K562 (cell line): ENCODE measurements around the gene ZNF780A. TPM values are rescaled to one million over a fixed set of nuclear protein-coding genes. Genes with fewer than 3 reads are reported as not detected.
A peak's percentile ranks its signal among the peaks of the same experiment; 100 is the strongest.

Experiments used
- CHAMP1 ChIP-seq: fragments of 450-650 bp; IDR thresholded peaks from 2 replicates; pipeline ENCODE4 v1.6.1; 2016; ENCODE audit warnings: mild to moderate bottlenecking
- HDAC6 ChIP-seq: IDR thresholded peaks from 2 replicates; pipeline ENCODE4 v1.6.1; 2012; ENCODE audit warnings: low read depth, mild to moderate bottlenecking, control low read depth, inconsistent platforms, low read length, moderate library complexity
- HNRNPK ChIP-seq: fragments of 200-400 bp; formaldehyde crosslinking; IDR thresholded peaks from one replicate; pipeline ENCODE4 v1.6.1; 2018; ENCODE audit warnings: mild to moderate bottlenecking, low read depth, low read length; ENCODE audit not compliant: poor library complexity, severe bottlenecking
- MAFF ChIP-seq: IDR thresholded peaks from 2 replicates; pipeline ENCODE4 v1.6.1; 2012; ENCODE audit warnings: low read length, improper control_type of control experiment
- MGA ChIP-seq: fragments of 450-650 bp; IDR thresholded peaks from 2 replicates; pipeline ENCODE4 v1.6.1; 2016; ENCODE audit warnings: mild to moderate bottlenecking, moderate library complexity
- NR2C1 ChIP-seq, 2 experiments: fragments of 450-650 bp; IDR thresholded peaks; 2 replicates each; pipeline ENCODE4 v1.6.1; 2017; ENCODE audit warnings: mild to moderate bottlenecking in 2 of 2, antibody characterized with exemption in 1 of 2, inconsistent platforms in 1 of 2, missing compliant biosample characterization in 1 of 2, missing genetic modification characterization in 1 of 2
- ZSCAN32 ChIP-seq: fragments of 450-650 bp; formaldehyde crosslinking; IDR thresholded peaks from 2 replicates; pipeline ENCODE4 v1.4.0; 2020; ENCODE audit warnings: mild to moderate bottlenecking, moderate library complexity
- polyA plus RNA-seq, 8 experiments: library from polyadenylated mRNA; depleted of rRNA in 4 of 8; stranded (reverse) in 5 of 8; unstranded in 3 of 8; fragments of >200 nt; fragmentation: Nextera tagmentation in 2 of 8; fragmentation: Illumina TruSeq in 1 of 8; extraction: Ambion mirVana in 2 of 8; extraction: Trizol in 1 of 8; gene quantifications; 2 replicates each; pipeline versions ENCODE4 v1.2.1 to v1.2.3, GENCODE V29; 2011 to 2014; ENCODE audit warnings: inconsistent platforms in 1 of 8, missing spikeins in 1 of 8
- total RNA-seq, 7 experiments: library from RNA; depleted of rRNA in 6 of 7; stranded (reverse); fragments of >200 nt in 6 of 7; fragmentation: Illumina TruSeq in 2 of 7; extraction: Trizol in 2 of 7; gene quantifications; 2 replicates each; pipeline versions ENCODE4 v1.2.1 to v1.2.3, GENCODE V29; 2011 to 2021; ENCODE audit warnings: low replicate concordance in 1 of 7

ZNF780A gene
- total and polyA plus RNA-seq, 9 of the 15 experiments (the other 6 are each of a cell fraction or from before 2014, with no cell fraction given) = 11.7 to 36.1 (median 25.8) TPM

GRCh38 chr19:40090241-40091204 lies at the start of gene ZNF780A (continued):
- peak; percentile 48 for TF ChIP-seq MGA
- TF ChIP-seq ZSCAN32 (CRISPR knock-in tag) = 0 out of 2 replicates have a peak, but pooled peaks have one; percentile 5
- no peak for TF ChIP-seq MAFF
- no peak for TF ChIP-seq HNRNPK
- peak; percentile 82 for TF ChIP-seq NR2C1 (IDR thresholded peaks at IDR 0.05)
- peak; percentile 88 for TF ChIP-seq NR2C1 (tag; IDR thresholded peaks at IDR 0.05)
- TF ChIP-seq CHAMP1 = 0 out of 2 replicates have a peak, but pooled peaks have one; percentile 31
- no peak for TF ChIP-seq HDAC6
